H1 (cell line): Measurements from ENCODE around the gene CDKN2A. TPM values are rescaled to one million over a fixed set of nuclear protein-coding genes. Genes with fewer than 3 reads are reported as not detected.

ENCODE experiments used
- CTCF ChIA-PET: fragments of 300-600 bp; sonication (Branson Sonifier 250); formaldehyde crosslinking; loops from one replicate; lab custom pipeline; 2021; ENCODE audit not compliant: partially characterized antibody; lab: Charles Lee
- POLR2A ChIA-PET: fragments of 300-600 bp; sonication (Branson Sonifier 250); formaldehyde crosslinking; loops from one replicate; lab custom pipeline; 2021; ENCODE audit warnings: inconsistent platforms; ENCODE audit not compliant: partially characterized antibody; lab: Charles Lee
- DNase-seq, 2 experiments: peaks; one replicate each; pipeline versions ENCODE4 v3.0.0 to v3.0.0-alpha.2; 2010 to 2022; ENCODE audit warnings: low spot score in 2 of 2, low read depth in 1 of 2, mixed read lengths in 1 of 2
- FAIRE-seq: peaks from 2 replicates; lab custom pipeline; 2011; peaks lifted over from hg19 to GRCh38; lab: Jason Lieb, UNC
- H2AFZ ChIP-seq: 2 replicates; pipeline ENCODE4 v1.8.1; 2012; ENCODE audit warnings: low read length, inconsistent platforms
- H2AK5ac ChIP-seq: 2 replicates; pipeline ENCODE4 v1.6.1; 2013; ENCODE audit warnings: low read depth, low read length
- H2BK120ac ChIP-seq: replicated peaks from 2 replicates; pipeline ENCODE3; 2013; ENCODE audit warnings: low read depth, low read length, inconsistent platforms
- H2BK12ac ChIP-seq: 2 replicates; pipeline ENCODE4 v1.6.1; 2013; ENCODE audit warnings: low read depth, low read length
- H2BK15ac ChIP-seq: 2 replicates; pipeline ENCODE4 v1.6.1; 2013; ENCODE audit warnings: low read length
- H2BK20ac ChIP-seq: 2 replicates; pipeline ENCODE4 v1.6.1; 2013; ENCODE audit warnings: low read length
- H2BK5ac ChIP-seq: 2 replicates; pipeline ENCODE4 v1.6.1; 2013; ENCODE audit warnings: low read depth, low read length
- H3K14ac ChIP-seq: 2 replicates; pipeline ENCODE4 v1.6.1; 2013; ENCODE audit warnings: inconsistent platforms; ENCODE audit not compliant: insufficient read length
- H3K18ac ChIP-seq: 2 replicates; pipeline ENCODE4 v1.6.1; 2013; ENCODE audit warnings: low read length; ENCODE audit errors: extremely low read depth
- H3K23ac ChIP-seq: 2 replicates; pipeline ENCODE4 v1.6.1; 2013; ENCODE audit warnings: inconsistent platforms; ENCODE audit not compliant: insufficient read length
- H3K23me2 ChIP-seq: 2 replicates; pipeline ENCODE4 v1.6.1; 2013; ENCODE audit warnings: low read depth, low read length
- H3K27ac ChIP-seq: 2 replicates; pipeline ENCODE4 v1.6.1; 2011; ENCODE audit warnings: low read depth, low read length, inconsistent platforms
- H3K27me3 ChIP-seq, 4 experiments: replicated peaks in 1 of 4; 1 replicate in 1 of 4; 2 replicates in 3 of 4; pipeline versions ENCODE4 v1.6.1 to v1.8.1; 2011 to 2013; ENCODE audit warnings: low read length in 3 of 4, mild to moderate bottlenecking in 3 of 4, inconsistent platforms in 2 of 4, mixed read lengths in 2 of 4, moderate library complexity in 1 of 4; ENCODE audit not compliant: control insufficient read depth in 3 of 4, insufficient read depth in 3 of 4; ENCODE audit errors: extremely low read depth in 1 of 4
- H3K36me3 ChIP-seq, 4 experiments: 2 replicates each; pipeline versions ENCODE4 v1.6.1 to v1.8.1; 2011 to 2013; ENCODE audit warnings: mild to moderate bottlenecking in 4 of 4, low read length in 3 of 4, moderate library complexity in 2 of 4, control low read depth in 1 of 4, inconsistent platforms in 1 of 4; ENCODE audit not compliant: insufficient read depth in 4 of 4, control insufficient read depth in 2 of 4
- H3K4ac ChIP-seq: replicated peaks from 2 replicates; pipeline ENCODE3; 2013; ENCODE audit warnings: low read length, low read depth, mixed read lengths, inconsistent platforms; ENCODE audit not compliant: insufficient read length
- H3K4me1 ChIP-seq, 4 experiments: replicated peaks in 1 of 4; 1 replicate in 1 of 4; 2 replicates in 3 of 4; pipeline versions ENCODE4 v1.6.1 to v1.8.1; 2011 to 2013; ENCODE audit warnings: low read length in 3 of 4, inconsistent platforms in 2 of 4, mixed read lengths in 1 of 4; ENCODE audit not compliant: insufficient read depth in 4 of 4, control insufficient read depth in 3 of 4
- H3K4me2 ChIP-seq, 2 experiments: 2 replicates each; pipeline versions ENCODE4 v1.6.1 to v1.8.1; 2011 to 2013; ENCODE audit warnings: low read depth in 2 of 2, low read length in 2 of 2, control low read depth in 1 of 2, inconsistent platforms in 1 of 2, mild to moderate bottlenecking in 1 of 2; ENCODE audit not compliant: insufficient read depth in 1 of 2
- H3K4me3 ChIP-seq, 4 experiments: fragments of 200-600, 300-600 bp in 1 of 4; sonication (generic), shearing (Covaris generic), sonication (Bioruptor Twin) in 1 of 4; 2 replicates each; pipeline versions ENCODE4 v1.5.1 to v1.8.1; 2011 to 2016; ENCODE audit warnings: low read length in 4 of 4, low read depth in 3 of 4, control low read depth in 2 of 4, inconsistent platforms in 2 of 4, mild to moderate bottlenecking in 2 of 4, mixed read lengths in 1 of 4, moderate library complexity in 1 of 4; ENCODE audit not compliant: insufficient read depth in 2 of 4; ENCODE audit errors: extremely low read depth in 1 of 4
- H3K56ac ChIP-seq: replicated peaks from 2 replicates; pipeline ENCODE3; 2013; ENCODE audit warnings: low read depth, mild to moderate bottlenecking, mixed read lengths, low read length, inconsistent platforms; ENCODE audit not compliant: insufficient read length
- H3K79me1 ChIP-seq: 2 replicates; pipeline ENCODE4 v1.6.1; 2013; ENCODE audit warnings: low read depth, low read length, control low read depth
- H3K79me2 ChIP-seq, 2 experiments: 2 replicates each; pipeline versions ENCODE4 v1.6.1 to v1.8.1; 2012 to 2013; ENCODE audit warnings: low read length in 2 of 2, mild to moderate bottlenecking in 2 of 2, inconsistent platforms in 1 of 2; ENCODE audit not compliant: insufficient read depth in 2 of 2, control insufficient read depth in 1 of 2
- H3K9ac ChIP-seq, 4 experiments: replicated peaks in 1 of 4; 1 replicate in 1 of 4; 2 replicates in 3 of 4; pipeline versions ENCODE4 v1.6.1 to v1.8.1; 2011 to 2013; ENCODE audit warnings: low read depth in 3 of 4, low read length in 3 of 4, control low read depth in 2 of 4, mild to moderate bottlenecking in 2 of 4, moderate library complexity in 2 of 4, inconsistent platforms in 1 of 4; ENCODE audit errors: extremely low read depth in 1 of 4
- H3K9me3 ChIP-seq, 2 experiments: 2 replicates each; pipeline versions ENCODE4 v1.6.1 to v1.8.1; 2012 to 2013; ENCODE audit warnings: mild to moderate bottlenecking in 2 of 2, moderate library complexity in 2 of 2, control low read depth in 1 of 2, inconsistent platforms in 1 of 2, low read depth in 1 of 2, low read length in 1 of 2, mixed read lengths in 1 of 2; ENCODE audit not compliant: insufficient read depth in 2 of 2
- H4K20me1 ChIP-seq, 2 experiments: replicated peaks in 1 of 2; 2 replicates each; pipeline versions ENCODE3 to v1.8.1; 2011 to 2013; ENCODE audit warnings: inconsistent platforms in 2 of 2, low read length in 2 of 2, mild to moderate bottlenecking in 1 of 2; ENCODE audit not compliant: insufficient read depth in 2 of 2, control insufficient read depth in 1 of 2
- H4K5ac ChIP-seq: 2 replicates; pipeline ENCODE4 v1.6.1; 2013; ENCODE audit warnings: low read length, low read depth, mixed read lengths, inconsistent platforms; ENCODE audit not compliant: insufficient read length
- H4K8ac ChIP-seq: 2 replicates; pipeline ENCODE4 v1.8.0; 2013; ENCODE audit warnings: mild to moderate bottlenecking, moderate library complexity, low read length, inconsistent platforms; ENCODE audit not compliant: insufficient read depth; ENCODE audit errors: extremely low read depth
- H4K91ac ChIP-seq: replicated peaks from 2 replicates; pipeline ENCODE3; 2013; ENCODE audit warnings: low read length, mixed read lengths, inconsistent platforms; ENCODE audit not compliant: insufficient read length
- BCL11A ChIP-seq, 2 experiments: IDR thresholded peaks; one replicate each; pipeline ENCODE4 v1.6.1; 2011; ENCODE audit warnings: low read depth in 2 of 2, low read length in 2 of 2, mild to moderate bottlenecking in 2 of 2
- BRCA1 ChIP-seq: IDR thresholded peaks from 2 replicates; pipeline ENCODE4 v1.6.1; 2012; ENCODE audit warnings: low read depth, low read length, improper control_type of control experiment
- CHD1 ChIP-seq: IDR thresholded peaks from 2 replicates; pipeline ENCODE4 v1.6.1; 2012; ENCODE audit warnings: low read depth, low read length, improper control_type of control experiment
- CHD2 ChIP-seq: IDR thresholded peaks from 2 replicates; pipeline ENCODE4 v1.6.1; 2012; ENCODE audit warnings: low read length, improper control_type of control experiment
- CREB1 ChIP-seq: IDR thresholded peaks from 2 replicates; pipeline ENCODE4 v1.6.1; 2012; ENCODE audit warnings: inconsistent platforms
- EZH2 ChIP-seq: fragments of 200-600 bp; sonication (generic); IDR thresholded peaks from 2 replicates; pipeline ENCODE4 v1.7.1; 2012; ENCODE audit warnings: low read depth, mild to moderate bottlenecking, moderate library complexity, low read length, inconsistent platforms; ENCODE audit not compliant: severe bottlenecking
- GABPA ChIP-seq: IDR thresholded peaks from 2 replicates; pipeline ENCODE4 v1.6.1; 2011; ENCODE audit warnings: mild to moderate bottlenecking, low read length, moderate library complexity, borderline replicate concordance; ENCODE audit not compliant: insufficient read depth
- NANOG ChIP-seq: IDR thresholded peaks from 2 replicates; pipeline ENCODE4 v1.6.1; 2011; ENCODE audit warnings: low read length, low read depth, mild to moderate bottlenecking, inconsistent platforms; ENCODE audit not compliant: insufficient read depth, poor library complexity, severe bottlenecking
- RNF2 ChIP-seq: fragments of 200-900, 300-1000 bp; sonication (generic); IDR thresholded peaks from 2 replicates; pipeline ENCODE4 v1.7.1; 2016; ENCODE audit warnings: borderline replicate concordance, low read depth, mild to moderate bottlenecking, antibody characterized with exemption, low read length; ENCODE audit not compliant: poor library complexity, severe bottlenecking; ENCODE audit errors: missing control alignments
- SP2 ChIP-seq: IDR thresholded peaks from 2 replicates; pipeline ENCODE4 v1.6.1; 2012; ENCODE audit warnings: mild to moderate bottlenecking, low read length, inconsistent platforms
- SP4 ChIP-seq: IDR thresholded peaks from 2 replicates; pipeline ENCODE4 v1.6.1; 2012; ENCODE audit warnings: low read length, inconsistent platforms
- SUZ12 ChIP-seq: fragments of 200-600 bp; sonication (generic); IDR thresholded peaks from 2 replicates; pipeline ENCODE4 v1.6.1; 2012; ENCODE audit warnings: mild to moderate bottlenecking, inconsistent platforms, low read length, moderate library complexity, mixed read lengths
- TBP ChIP-seq: IDR thresholded peaks from 2 replicates; pipeline ENCODE4 v1.6.1; 2011; ENCODE audit warnings: low read depth, low read length, improper control_type of control experiment
- YY1 ChIP-seq: IDR thresholded peaks from 2 replicates; pipeline ENCODE4 v1.6.1; 2011; ENCODE audit warnings: low read depth, mild to moderate bottlenecking, low read length
- ZNF274 ChIP-seq: IDR thresholded peaks from 2 replicates; pipeline ENCODE4 v1.7.0; 2012; ENCODE audit warnings: low read length, borderline replicate concordance; ENCODE audit errors: extremely low read depth
- WGBS, 2 experiments: shearing (Covaris generic) in 1 of 2; methylation state at CpG; one replicate each; pipeline versions ENCODE4 v1.1.6 to v1.1.7; 2013 to 2015; ENCODE audit warnings: low lambda C conversion rate in 2 of 2, mixed read lengths in 2 of 2, inconsistent platforms in 1 of 2, low coverage in 1 of 2, missing lambda C conversion rate in 1 of 2; ENCODE audit not compliant: insufficient replicate concordance in 2 of 2, insufficient coverage in 1 of 2, insufficient read length in 1 of 2; ENCODE audit errors: extremely low coverage in 1 of 2, missing lambda C conversion rate in 1 of 2; 5-methylcytosine and 5-hydroxymethylcytosine counted together
- polyA plus RNA-seq, 7 experiments: library from polyadenylated mRNA; depleted of rRNA in 3 of 7; stranded (reverse) in 5 of 7; unstranded in 2 of 7; fragments of >200 nt in 5 of 7; fragments of 200-250 nt in 2 of 7; gene quantifications; 1 replicate in 5 of 7; 2 replicates in 1 of 7; 4 replicates in 1 of 7; pipeline versions ENCODE4 v1.2.1 to v1.2.3, GENCODE V29; 2011 to 2013; ENCODE audit warnings: missing spikeins in 2 of 7, mixed read lengths in 2 of 7
- total RNA-seq: library from RNA; stranded (reverse); fragmentation: NEBNext Ultra II Directional; extraction: Animal tissue kit (Norgen Biotek cat#: 25700); gene quantifications from 2 replicates; pipeline ENCODE4 v1.2.1, GENCODE V29; 2021

The CDKN2A gene
- total and polyA plus RNA-seq, 2 of the 8 experiments (the other 6 are each of a cell fraction or from before 2014, with no cell fraction given) = 0.51 to 0.73 TPM

GRCh38 chr9:21996858-21997257, 2.7 kb upstream of the CDKN2A start:
- H3K4me1 ChIP-seq = peaks cover 4 to 26% (median 10%) of the 10 kb centered on the region in 4 experiments; a peak in 6 of 7 replicates
- H3K18ac ChIP-seq = no peak overlapping the region
- peak overlapping the region in 2 of 4 experiments; percentile 76 to 80; a peak in 2 of 8 replicates for H3K4me3 ChIP-seq
- no peak overlapping the region for H3K23ac ChIP-seq
- no peak overlapping the region for H2AFZ ChIP-seq
- FAIRE-seq = no peak
- H3K79me2 ChIP-seq = no peaks in the 10 kb centered on the region
- no peak overlapping the region for H2BK15ac ChIP-seq
- no peak overlapping the region for H3K27ac ChIP-seq
- ChIA-PET CTCF (interaction anchor here (0.7 to 3.3 kb wide), 5 partner anchors 10 to 184 kb away, joined by 3 to 39 read pairs (median 4); partner anchors contain the start of gene CDKN2B), POLR2A (no interaction called here)
- peak overlapping the region; percentile 86 to 95 for H3K4me2 ChIP-seq
- H2BK12ac ChIP-seq = no peak overlapping the region; the same call in 1 of the 2 replicates
- no peak for DNase-seq
- peaks cover 14 to 56% (median 42%) of the 10 kb centered on the region in 4 experiments for H3K27me3 ChIP-seq
- no peaks in the 10 kb centered on the region for H3K36me3 ChIP-seq
- no peak overlapping the region for H2BK20ac ChIP-seq
- no peak overlapping the region for H2BK5ac ChIP-seq
- H2AK5ac ChIP-seq = no peak overlapping the region; the same call in 1 of the 2 replicates
- WGBS, 2 experiments = 10% methylated on average over 5 of the region's 5 CpGs; no CpG with 5 or more reads in 1 of the 2 experiments
- H3K9ac ChIP-seq = no peak overlapping the region
- no peak overlapping the region for H4K8ac ChIP-seq
- H3K23me2 ChIP-seq = peaks cover 25% of the 10 kb centered on the region
- H4K5ac ChIP-seq = no peak overlapping the region
- peaks cover 0 to 11% of the 10 kb centered on the region in 2 experiments for H4K20me1 ChIP-seq
- H2BK120ac ChIP-seq = no peak overlapping the region
- H4K91ac ChIP-seq = no peak overlapping the region
- H3K56ac ChIP-seq = no peak overlapping the region
- H3K14ac ChIP-seq = no peak overlapping the region
- no peaks in the 10 kb centered on the region for H3K9me3 ChIP-seq
- no peaks in the 10 kb centered on the region for H3K79me1 ChIP-seq
- no peak overlapping the region for H3K4ac ChIP-seq
- TF ChIP-seq SP4 (no peak), CHD1 (no peak), RNF2 (no peak), YY1 (no peak), ZNF274 (no peak), SUZ12 (no peak), CREB1 (no peak), CHD2 (no peak), NANOG (no peak), GABPA (no peak), BCL11A (IDR thresholded peaks at IDR 0.05; ENCODE audit: low read depth in 2 of 2, low read length in 2 of 2) (no peak), TBP (no peak), SP2 (no peak), BRCA1 (no peak), EZH2 (no peak)
